ENCODE results near the gene BAK1.

GRCh38 chr6:33589392-33589730 is 9.3 kb upstream of the BAK1 start:
- TF ChIP-seq CTCF (IDR thresholded peaks at IDR 0.05) (no peak), POLR2AphosphoS5 (IDR thresholded peaks at IDR 0.05) (no peak), POLR2A (IDR thresholded peaks at IDR 0.05) (no peak), EP300 (IDR thresholded peaks at IDR 0.05) (no peak)

Data from suprapubic skin (tissue), 4 donors.